Activated CD4-positive, alpha-beta T cell treated with anti-CD3 and anti-CD28 coated beads for 48 hours (primary cell): ENCODE data around the gene RNF113A.
"Not testable (repeated sequence)": the region's sequence is repeated elsewhere in the genome, so short reads cannot be mapped to it uniquely, and the experiment has no call there.

Experiments
- DNase-seq: peaks from one replicate; pipeline ENCODE4 v3.0.0-alpha.2; 2020

RNF113A gene

GRCh38 chrX:119828446-119828845, 43.1 kb downstream of the RNF113A start:
- DNase-seq = no peak

- peak; percentile 13 for DNase-seq
Measured at GRCh38 chrX:119826399-119826959, 45.1 kb downstream of the RNF113A start.

GRCh38 chrX:119824221-119824620, 47.3 kb downstream of the RNF113A start:
- not testable (repeated sequence) for DNase-seq

GRCh38 chrX:119821703-119822102, 49.8 kb downstream of the RNF113A start:
- DNase-seq = not testable (repeated sequence)
